ENCODE measurements around the gene INPP5A.
A peak's percentile ranks its signal among the peaks of the same experiment; 100 is the strongest.

INPP5A gene

GRCh38 chr10:132589681-132590080 is 52.1 kb downstream of the INPP5A start:
- no peak for DNase-seq (ENCODE audit: low spot score)
- in situ Hi-C loops (cut with MboI; ENCODE audit: low pct_unique_long_range_greater_than_20kb, low sequenced_read_pairs, unreplicated experiment): no loop called here
- TF ChIP-seq CTCF (IDR thresholded peaks at IDR 0.05; ENCODE audit: extremely low read depth, insufficient read depth, missing control alignments): no peak

GRCh38 chr10:132590094-132590751 is 52.6 kb downstream of the INPP5A start:
- in situ Hi-C loops (cut with MboI; ENCODE audit: low pct_unique_long_range_greater_than_20kb, low sequenced_read_pairs, unreplicated experiment): no loop called here
- no peak for DNase-seq (ENCODE audit: low spot score)
- TF ChIP-seq CTCF (IDR thresholded peaks at IDR 0.05; ENCODE audit: extremely low read depth, insufficient read depth, missing control alignments): no peak

GRCh38 chr10:132590752-132591121 is 53.1 kb downstream of the INPP5A start:
- TF ChIP-seq CTCF (IDR thresholded peaks at IDR 0.05; ENCODE audit: extremely low read depth, insufficient read depth, missing control alignments): no peak
- DNase-seq (ENCODE audit: low spot score): no peak
- in situ Hi-C loops (cut with MboI; ENCODE audit: low pct_unique_long_range_greater_than_20kb, low sequenced_read_pairs, unreplicated experiment): no loop called here

GRCh38 chr10:132591166-132591971 is 53.8 kb downstream of the INPP5A start:
- no peak for TF ChIP-seq CTCF (IDR thresholded peaks at IDR 0.05; ENCODE audit: extremely low read depth, insufficient read depth, missing control alignments)
- in situ Hi-C loops (cut with MboI; ENCODE audit: low pct_unique_long_range_greater_than_20kb, low sequenced_read_pairs, unreplicated experiment): no loop called here
- no peak for DNase-seq (ENCODE audit: low spot score)

- peak; percentile 31 for DNase-seq (ENCODE audit: low spot score)
- in situ Hi-C loops (cut with MboI; ENCODE audit: low pct_unique_long_range_greater_than_20kb, low sequenced_read_pairs, unreplicated experiment): no loop called here
- TF ChIP-seq CTCF (IDR thresholded peaks at IDR 0.05; ENCODE audit: extremely low read depth, insufficient read depth, missing control alignments): no peak
These were observed 55.3 kb downstream of the INPP5A start for GRCh38 chr10:132592790-132593383.

GRCh38 chr10:132593389-132593788 is 55.8 kb downstream of the INPP5A start:
- in situ Hi-C loops (cut with MboI; ENCODE audit: low pct_unique_long_range_greater_than_20kb, low sequenced_read_pairs, unreplicated experiment): no loop called here
- TF ChIP-seq CTCF (IDR thresholded peaks at IDR 0.05; ENCODE audit: extremely low read depth, insufficient read depth, missing control alignments): no peak
- peak; percentile 89 for DNase-seq (ENCODE audit: low spot score)

All from GM13977 (cell line).